ENCODE measurements around the gene TBC1D2B. TPM values are rescaled to one million over a fixed set of nuclear protein-coding genes. Genes with fewer than 3 reads are reported as not detected.

TBC1D2B gene
- total and polyA plus RNA-seq, 2 experiments from 2014 or later, result 6.5 to 16.5 TPM

DNA sequence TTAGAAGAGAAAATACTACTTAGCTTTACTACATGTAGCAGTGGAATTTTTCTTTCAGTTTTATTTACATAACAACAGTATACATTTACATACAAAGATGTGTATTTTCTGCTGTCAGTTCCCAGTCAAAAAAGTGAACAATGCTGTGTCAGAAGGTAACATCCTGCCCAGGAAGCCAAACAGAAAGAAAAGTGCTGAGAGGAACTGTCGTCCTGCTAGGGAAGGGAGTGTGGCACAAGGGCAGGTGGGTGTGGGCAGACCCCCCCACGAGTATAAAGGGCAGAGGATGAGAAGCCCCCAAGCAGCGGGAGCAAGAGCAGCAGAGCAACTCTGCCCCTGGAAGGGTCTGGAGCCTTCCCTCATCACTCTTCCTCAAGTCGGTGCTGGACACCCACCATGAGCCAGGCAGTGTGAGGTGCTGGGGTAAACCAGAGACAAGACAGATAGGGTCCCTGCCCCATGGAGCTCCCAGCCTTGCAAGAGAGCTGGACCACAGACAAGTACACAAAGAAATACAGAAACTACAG, 39.7 kb downstream of the TBC1D2B start:
- H3K4me1 ChIP-seq (ENCODE audit: low read depth), result peaks cover 25% of the 10 kb centered on the region
- no peaks in the 10 kb centered on the region for H3K9me3 ChIP-seq (ENCODE audit: low read depth)
- TF ChIP-seq, protein P1, sequence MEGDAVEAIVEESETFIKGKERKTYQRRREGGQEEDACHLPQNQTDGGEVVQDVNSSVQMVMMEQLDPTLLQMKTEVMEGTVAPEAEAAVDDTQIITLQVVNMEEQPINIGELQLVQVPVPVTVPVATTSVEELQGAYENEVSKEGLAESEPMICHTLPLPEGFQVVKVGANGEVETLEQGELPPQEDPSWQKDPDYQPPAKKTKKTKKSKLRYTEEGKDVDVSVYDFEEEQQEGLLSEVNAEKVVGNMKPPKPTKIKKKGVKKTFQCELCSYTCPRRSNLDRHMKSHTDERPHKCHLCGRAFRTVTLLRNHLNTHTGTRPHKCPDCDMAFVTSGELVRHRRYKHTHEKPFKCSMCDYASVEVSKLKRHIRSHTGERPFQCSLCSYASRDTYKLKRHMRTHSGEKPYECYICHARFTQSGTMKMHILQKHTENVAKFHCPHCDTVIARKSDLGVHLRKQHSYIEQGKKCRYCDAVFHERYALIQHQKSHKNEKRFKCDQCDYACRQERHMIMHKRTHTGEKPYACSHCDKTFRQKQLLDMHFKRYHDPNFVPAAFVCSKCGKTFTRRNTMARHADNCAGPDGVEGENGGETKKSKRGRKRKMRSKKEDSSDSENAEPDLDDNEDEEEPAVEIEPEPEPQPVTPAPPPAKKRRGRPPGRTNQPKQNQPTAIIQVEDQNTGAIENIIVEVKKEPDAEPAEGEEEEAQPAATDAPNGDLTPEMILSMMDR (IDR thresholded peaks at IDR 0.05; ENCODE audit: low read depth, low read length), result no peak
- no peak overlapping the region for H3K27ac ChIP-seq
- no peak overlapping the region for H3K4me3 ChIP-seq
- H3K27me3 ChIP-seq, result no peaks in the 10 kb centered on the region
- no peak for DNase-seq (ENCODE audit: low read depth in 1 of 2, low spot score in 1 of 2)
- H3K36me3 ChIP-seq, result no peaks in the 10 kb centered on the region

DNA sequence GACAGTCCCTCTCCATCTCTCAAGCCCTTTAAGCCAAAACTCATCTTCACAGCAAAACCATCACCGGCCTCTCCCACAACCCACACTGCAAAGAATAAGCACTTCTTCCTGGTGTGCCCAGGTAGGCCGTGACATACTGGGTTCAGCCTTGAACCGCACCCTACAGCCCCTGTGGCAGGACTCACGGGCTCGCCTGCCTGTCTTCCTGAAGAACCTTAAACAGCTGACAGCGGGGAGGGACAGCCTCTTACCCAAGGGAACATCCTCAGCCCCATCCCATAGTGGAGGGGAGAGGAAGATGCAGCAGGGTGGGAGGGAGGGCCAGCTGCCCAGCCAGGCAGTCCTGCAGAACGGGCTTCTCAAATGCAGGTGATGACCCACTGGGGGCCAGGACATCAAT, 40.2 kb downstream of the TBC1D2B start:
- TF ChIP-seq, protein P1 (IDR thresholded peaks at IDR 0.05; ENCODE audit: low read depth, low read length), result no peak
- Histone ChIP-seq H3K9me3 (ENCODE audit: low read depth) (no peaks in the 10 kb centered on the region), H3K27me3 (no peaks in the 10 kb centered on the region), H3K4me3 (no peak overlapping the region), H3K27ac (no peak overlapping the region), H3K4me1 (ENCODE audit: low read depth) (peaks cover 25% of the 10 kb centered on the region), H3K36me3 (no peaks in the 10 kb centered on the region)
- no peak for DNase-seq (ENCODE audit: low read depth in 1 of 2, low spot score in 1 of 2)

DNA sequence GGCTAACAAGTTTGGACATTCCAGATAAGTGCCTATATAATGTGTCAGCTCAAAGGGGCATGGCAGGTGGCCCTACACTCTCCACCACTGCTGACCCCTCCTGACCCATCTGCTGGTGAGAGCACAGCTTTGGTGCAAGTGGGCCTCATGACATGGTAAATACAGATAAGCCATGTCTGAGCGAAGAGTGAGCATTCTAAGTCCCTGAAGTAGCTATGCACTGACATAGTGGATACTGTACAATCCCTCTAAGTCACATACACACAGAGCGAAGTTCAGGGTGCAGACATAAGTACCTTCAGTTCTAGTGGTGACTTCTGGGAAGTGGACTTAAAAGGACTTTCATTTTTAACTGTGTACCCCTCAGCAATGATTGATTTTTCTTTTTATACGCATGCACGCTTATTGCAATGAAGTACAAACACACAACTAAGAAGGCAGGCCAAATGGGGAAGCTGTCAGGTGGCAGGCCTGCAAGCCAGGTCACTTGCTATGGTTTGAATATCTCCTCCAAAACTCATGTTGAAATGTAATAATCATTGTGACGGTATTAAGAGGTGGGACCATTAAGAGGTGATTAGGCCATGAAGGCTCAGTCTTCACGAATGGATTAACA, 41.5 kb downstream of the TBC1D2B start:
- peaks cover 25% of the 10 kb centered on the region for H3K4me1 ChIP-seq (ENCODE audit: low read depth)
- TF ChIP-seq, protein P1 (IDR thresholded peaks at IDR 0.05; ENCODE audit: low read depth, low read length), result no peak
- H3K27ac ChIP-seq, result peak overlapping the region; percentile 73
- peak in 1 of 2 donors; percentile 72 for DNase-seq (ENCODE audit: low read depth in 1 of 2, low spot score in 1 of 2)
- H3K4me3 ChIP-seq, result no peak overlapping the region
- H3K27me3 ChIP-seq, result no peaks in the 10 kb centered on the region
- H3K36me3 ChIP-seq, result no peaks in the 10 kb centered on the region
- H3K9me3 ChIP-seq (ENCODE audit: low read depth), result no peaks in the 10 kb centered on the region

DNA sequence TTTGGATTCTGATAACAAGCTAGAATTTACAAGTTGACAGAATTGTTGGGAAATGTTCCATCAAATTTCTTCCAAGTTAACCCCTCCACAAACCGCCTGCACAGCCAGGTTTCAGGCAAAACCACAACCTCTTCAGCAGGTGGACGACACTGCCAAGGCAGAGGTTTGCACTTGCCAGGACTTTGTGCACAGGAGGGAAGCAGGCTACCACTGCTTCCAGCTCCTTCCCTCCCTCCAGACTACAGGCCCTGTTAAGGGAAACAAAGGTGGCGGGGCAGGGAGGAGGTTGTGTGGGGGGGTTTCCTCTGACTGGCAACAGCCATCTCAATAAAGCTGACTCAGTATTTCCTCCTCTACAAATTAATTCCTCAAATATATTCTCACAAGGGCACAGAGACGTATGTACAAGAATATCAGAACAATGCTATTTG, 42.2 kb downstream of the TBC1D2B start:
- Histone ChIP-seq H3K36me3 (no peaks in the 10 kb centered on the region), H3K27ac (peak overlapping the region; percentile 73), H3K27me3 (no peaks in the 10 kb centered on the region), H3K4me3 (no peak overlapping the region), H3K4me1 (ENCODE audit: low read depth) (peaks cover 25% of the 10 kb centered on the region), H3K9me3 (ENCODE audit: low read depth) (no peaks in the 10 kb centered on the region)
- peak; percentile 30 to 49 for DNase-seq (ENCODE audit: low read depth in 1 of 2, low spot score in 1 of 2)
- TF ChIP-seq, protein P1 (IDR thresholded peaks at IDR 0.05; ENCODE audit: low read depth, low read length), result no peak

DNA sequence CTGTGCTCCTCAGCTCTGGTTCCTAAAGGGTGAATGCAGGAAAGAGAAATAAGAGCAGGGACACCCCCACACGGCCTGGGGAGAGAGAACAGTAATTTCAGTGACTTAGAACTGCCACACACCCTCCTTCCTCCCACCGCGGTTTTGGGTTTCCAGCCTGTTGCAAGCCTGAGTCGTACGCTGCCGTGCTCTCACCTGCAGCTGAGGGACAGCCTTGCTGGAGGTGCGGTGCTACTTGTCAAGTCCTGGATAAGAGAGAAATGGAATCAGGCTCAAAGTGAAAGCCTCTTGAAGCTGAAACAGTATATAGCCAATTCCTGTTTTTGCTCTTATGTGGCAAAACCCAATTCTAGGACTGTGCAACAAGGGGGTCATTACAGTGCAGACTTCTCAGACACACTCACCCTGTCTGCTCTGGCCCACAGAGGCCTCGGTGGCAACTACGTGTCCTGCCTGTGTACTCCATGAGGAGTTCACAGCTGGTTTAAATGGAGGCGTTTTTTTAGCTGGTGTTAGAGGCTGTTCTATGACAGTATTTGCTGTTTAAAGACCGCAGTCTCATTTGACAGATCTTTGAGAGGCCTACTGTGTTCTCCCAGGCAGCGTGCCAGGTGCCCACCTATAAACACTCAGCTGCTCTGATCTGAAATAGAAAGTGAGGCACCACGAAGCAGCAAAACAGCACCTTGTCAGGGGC, 42.9 kb downstream of the TBC1D2B start:
- H3K27ac ChIP-seq, result peak overlapping the region; percentile 73
- H3K4me3 ChIP-seq, result no peak overlapping the region
- TF ChIP-seq, protein P1 (IDR thresholded peaks at IDR 0.05; ENCODE audit: low read depth, low read length), result no peak

More for the DNA sequence above, 42.9 kb downstream of the TBC1D2B start:
- H3K36me3 ChIP-seq, result no peaks in the 10 kb centered on the region
- H3K9me3 ChIP-seq (ENCODE audit: low read depth), result no peaks in the 10 kb centered on the region
- peaks cover 25% of the 10 kb centered on the region for H3K4me1 ChIP-seq (ENCODE audit: low read depth)
- DNase-seq (ENCODE audit: low read depth in 1 of 2, low spot score in 1 of 2), result no peak
- no peaks in the 10 kb centered on the region for H3K27me3 ChIP-seq
